ENCODE data around the gene KLK4. TPM values are rescaled to one million over a fixed set of nuclear protein-coding genes. Genes with fewer than 3 reads are reported as not detected.
A peak's percentile ranks its signal among the peaks of the same experiment; 100 is the strongest.

The KLK4 gene
- total RNA-seq, 3 donors from 2014 or later, result 1.1 to 3.4 (median 1.4) TPM

DNA sequence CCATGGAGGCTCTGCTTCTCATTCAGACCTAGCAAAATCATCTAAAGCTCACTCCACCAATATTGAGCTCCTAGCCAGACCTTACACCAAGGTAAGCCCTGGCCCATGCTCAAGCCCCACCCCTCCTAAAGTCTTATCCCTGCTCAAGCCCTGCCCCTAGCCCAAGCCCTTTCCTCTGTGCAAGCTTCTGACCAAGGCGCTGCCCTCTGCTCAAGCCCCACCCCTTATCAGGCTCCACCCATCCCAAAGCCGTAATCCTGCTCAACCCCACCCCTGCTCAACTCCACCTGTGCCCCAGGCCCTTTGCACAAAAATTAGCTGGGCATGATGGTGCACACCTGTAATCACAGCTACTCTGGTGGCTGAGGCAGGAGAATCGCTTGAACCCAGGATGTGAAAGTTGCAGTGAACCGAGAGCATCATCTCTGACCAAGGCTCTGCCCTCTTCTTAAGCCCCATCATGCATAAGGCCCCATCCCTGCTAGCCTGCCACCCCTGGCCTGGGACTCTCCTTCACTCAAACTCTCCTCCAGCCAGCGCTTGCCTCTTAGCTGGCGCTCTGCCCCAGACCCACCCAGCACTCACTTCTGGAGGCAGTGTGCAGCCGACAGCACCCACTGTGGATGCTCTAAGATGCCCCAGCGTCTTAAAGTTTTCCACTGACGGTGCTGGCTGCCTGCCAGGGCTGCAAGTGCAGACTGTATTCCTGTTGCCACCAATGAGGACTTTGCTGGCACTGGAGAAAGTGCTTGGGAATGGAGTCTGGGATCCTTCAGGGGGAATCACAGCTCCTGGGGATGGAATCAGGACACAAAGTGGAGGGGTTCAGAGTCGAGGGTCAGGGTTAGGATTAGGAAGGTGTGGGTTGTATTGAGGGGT is 16.5 kb downstream of the KLK4 start:
- no peaks in the 10 kb centered on the region for H3K9me3 ChIP-seq
- H3K4me1 ChIP-seq (ENCODE audit: low read depth), result no peaks in the 10 kb centered on the region
- H3K4me3 ChIP-seq, result no peak overlapping the region
- DNase-seq (no peak), ATAC-seq (peak; percentile 26)
- no peaks in the 10 kb centered on the region for H3K36me3 ChIP-seq (ENCODE audit: low read depth)
- intact Hi-C loops (cut with DNase I, micrococcal nuclease), result no loop called here
- TF ChIP-seq, protein P1, sequence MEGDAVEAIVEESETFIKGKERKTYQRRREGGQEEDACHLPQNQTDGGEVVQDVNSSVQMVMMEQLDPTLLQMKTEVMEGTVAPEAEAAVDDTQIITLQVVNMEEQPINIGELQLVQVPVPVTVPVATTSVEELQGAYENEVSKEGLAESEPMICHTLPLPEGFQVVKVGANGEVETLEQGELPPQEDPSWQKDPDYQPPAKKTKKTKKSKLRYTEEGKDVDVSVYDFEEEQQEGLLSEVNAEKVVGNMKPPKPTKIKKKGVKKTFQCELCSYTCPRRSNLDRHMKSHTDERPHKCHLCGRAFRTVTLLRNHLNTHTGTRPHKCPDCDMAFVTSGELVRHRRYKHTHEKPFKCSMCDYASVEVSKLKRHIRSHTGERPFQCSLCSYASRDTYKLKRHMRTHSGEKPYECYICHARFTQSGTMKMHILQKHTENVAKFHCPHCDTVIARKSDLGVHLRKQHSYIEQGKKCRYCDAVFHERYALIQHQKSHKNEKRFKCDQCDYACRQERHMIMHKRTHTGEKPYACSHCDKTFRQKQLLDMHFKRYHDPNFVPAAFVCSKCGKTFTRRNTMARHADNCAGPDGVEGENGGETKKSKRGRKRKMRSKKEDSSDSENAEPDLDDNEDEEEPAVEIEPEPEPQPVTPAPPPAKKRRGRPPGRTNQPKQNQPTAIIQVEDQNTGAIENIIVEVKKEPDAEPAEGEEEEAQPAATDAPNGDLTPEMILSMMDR (IDR thresholded peaks at IDR 0.05), result no peak

DNA sequence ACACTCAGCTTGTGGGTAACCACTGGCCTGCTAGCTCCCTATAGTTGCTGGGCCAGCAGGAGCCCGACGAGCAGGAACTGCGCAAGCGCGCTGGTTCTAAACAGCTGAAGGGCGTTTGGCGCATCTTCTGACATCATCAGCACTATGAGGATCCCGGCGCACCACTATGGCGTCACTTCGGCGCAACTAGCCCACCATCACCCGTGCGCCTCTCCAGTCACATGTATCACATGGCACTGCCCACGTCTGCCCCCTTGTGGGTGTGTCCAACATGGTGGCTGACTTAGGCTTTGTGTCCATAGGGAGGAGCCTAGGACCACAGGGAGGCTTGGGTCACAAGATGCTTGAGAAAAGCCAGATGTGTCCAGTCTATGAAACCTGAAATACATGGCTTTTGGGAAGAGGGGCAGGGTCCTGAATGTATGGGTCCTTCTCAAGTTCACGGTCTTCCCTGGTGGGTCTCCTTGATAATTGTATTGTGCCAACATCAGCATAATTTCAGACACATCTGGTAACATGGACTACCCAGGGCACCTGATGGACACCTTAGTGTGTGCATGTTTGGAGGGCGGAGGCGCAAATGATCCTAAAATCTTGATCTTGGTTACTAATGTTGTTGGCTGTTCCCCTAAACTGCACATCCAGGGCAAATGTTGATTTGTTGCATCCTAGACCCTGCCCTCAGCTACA is 18.0 kb downstream of the KLK4 start:
- H3K36me3 ChIP-seq (ENCODE audit: low read depth), result no peaks in the 10 kb centered on the region
- ATAC-seq (no peak), DNase-seq (no peak)
- H3K9me3 ChIP-seq, result no peaks in the 10 kb centered on the region
- TF ChIP-seq, protein P1 (IDR thresholded peaks at IDR 0.05), result no peak
- H3K4me3 ChIP-seq, result no peak overlapping the region
- H3K4me1 ChIP-seq (ENCODE audit: low read depth), result no peaks in the 10 kb centered on the region
- intact Hi-C loops (cut with DNase I, micrococcal nuclease), result no loop called here

DNA sequence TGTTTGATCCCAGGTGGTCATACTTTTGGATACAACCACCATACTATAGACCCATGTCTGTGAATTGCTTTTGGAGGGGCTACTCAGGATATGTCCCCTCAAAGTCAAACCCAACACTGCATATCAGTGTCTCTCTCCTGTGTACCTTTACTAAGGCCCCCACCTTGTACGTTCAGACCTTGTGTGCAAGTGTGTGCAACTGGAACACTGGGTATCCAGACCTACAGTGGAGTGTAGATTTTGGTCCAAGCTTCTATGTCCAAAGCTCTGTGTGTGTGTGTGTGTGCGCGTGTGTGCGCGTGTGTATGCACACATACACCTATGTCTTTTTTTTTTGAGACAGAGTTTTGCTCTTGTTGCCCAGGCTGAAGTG is 20.0 kb downstream of the KLK4 start:
- Histone ChIP-seq H3K9me3 (no peaks in the 10 kb centered on the region), H3K4me1 (ENCODE audit: low read depth) (no peaks in the 10 kb centered on the region), H3K4me3 (no peak overlapping the region), H3K36me3 (ENCODE audit: low read depth) (no peaks in the 10 kb centered on the region)
- ATAC-seq (no peak), DNase-seq (no peak)
- TF ChIP-seq, protein P1 (IDR thresholded peaks at IDR 0.05), result no peak
- intact Hi-C loops (cut with DNase I, micrococcal nuclease), result no loop called here

DNA sequence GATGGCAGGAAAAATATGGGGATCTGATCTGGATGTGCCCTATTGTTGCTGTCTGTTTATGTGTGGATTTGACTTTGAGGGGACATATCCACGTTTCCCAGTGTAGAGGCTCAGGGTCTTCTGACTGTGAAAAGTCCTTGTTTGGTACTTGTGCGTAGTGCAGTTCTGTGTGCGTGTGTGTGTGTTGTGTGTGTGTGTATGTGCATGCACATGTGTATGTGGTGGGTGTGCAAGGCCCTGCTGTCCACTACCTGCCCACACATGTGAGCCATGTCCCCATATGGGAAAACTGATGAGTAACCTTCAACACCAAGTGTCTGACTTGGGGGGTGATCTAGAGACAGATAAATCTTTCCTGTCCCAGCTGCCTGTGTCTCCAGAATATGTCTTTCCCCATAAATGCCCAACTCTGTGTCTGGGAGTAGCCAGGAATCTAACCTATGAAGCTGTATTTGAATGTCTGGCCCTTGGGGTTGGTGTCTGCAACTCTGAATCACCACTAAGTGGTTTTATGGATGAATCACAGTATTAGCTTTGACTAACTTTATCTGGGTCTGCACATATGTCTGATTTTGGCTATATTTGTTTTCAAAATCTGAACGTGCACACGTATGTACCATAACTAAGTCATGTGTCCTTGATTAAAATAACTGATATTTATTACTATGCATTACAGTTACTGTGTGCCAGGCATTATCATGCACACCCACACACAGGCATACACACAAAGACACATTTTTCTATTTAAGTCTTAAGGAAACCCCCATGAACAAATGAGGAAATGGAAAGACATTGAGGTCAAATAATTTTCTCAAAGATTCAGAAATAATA is 20.6 kb downstream of the KLK4 start:
- TF ChIP-seq, protein P1 (IDR thresholded peaks at IDR 0.05), result no peak
- Histone ChIP-seq H3K36me3 (ENCODE audit: low read depth) (no peaks in the 10 kb centered on the region), H3K4me3 (no peak overlapping the region), H3K9me3 (no peaks in the 10 kb centered on the region), H3K4me1 (ENCODE audit: low read depth) (no peaks in the 10 kb centered on the region)
- DNase-seq (no peak), ATAC-seq (no peak)
- intact Hi-C loops (cut with DNase I, micrococcal nuclease), result no loop called here

DNA sequence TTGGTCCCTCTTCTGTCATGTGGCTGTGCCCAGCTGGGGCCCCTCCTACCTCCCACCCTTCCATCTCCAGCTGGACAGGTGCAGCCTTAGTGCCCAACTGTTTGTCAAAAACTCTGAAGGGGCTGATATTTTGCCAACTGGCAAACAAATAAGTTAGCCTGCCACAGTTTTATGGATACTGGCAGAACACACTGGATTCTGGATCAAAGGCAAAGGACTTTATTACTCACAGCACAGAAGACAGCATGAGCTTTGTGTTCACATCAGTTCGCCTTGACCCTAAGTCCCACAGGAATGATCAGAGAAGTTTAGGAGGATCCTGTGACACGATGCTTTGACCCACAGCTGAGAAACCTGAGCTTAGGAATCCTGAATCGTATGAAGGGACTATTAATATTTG is 21.6 kb downstream of the KLK4 start:
- Histone ChIP-seq H3K9me3 (no peaks in the 10 kb centered on the region), H3K4me3 (no peak overlapping the region), H3K36me3 (ENCODE audit: low read depth) (no peaks in the 10 kb centered on the region), H3K4me1 (ENCODE audit: low read depth) (no peaks in the 10 kb centered on the region)
- ATAC-seq, result peak; percentile 81
- TF ChIP-seq, protein P1 (IDR thresholded peaks at IDR 0.05), result no peak
- DNase-seq, result peak in 1 of 3 donors; percentile 30
- intact Hi-C loops (cut with DNase I, micrococcal nuclease), result no loop called here

Data from mucosa of descending colon (tissue), 3 donors.